NCI-H2196 (cell line): Measurements from ENCODE around the gene CAMTA2.

Experiments used
- DNase-seq: peaks from one replicate; lab custom pipeline; 2025; ENCODE audit not compliant: unreplicated experiment; lab: John Stamatoyannopoulos, UW

Gene CAMTA2

DNA sequence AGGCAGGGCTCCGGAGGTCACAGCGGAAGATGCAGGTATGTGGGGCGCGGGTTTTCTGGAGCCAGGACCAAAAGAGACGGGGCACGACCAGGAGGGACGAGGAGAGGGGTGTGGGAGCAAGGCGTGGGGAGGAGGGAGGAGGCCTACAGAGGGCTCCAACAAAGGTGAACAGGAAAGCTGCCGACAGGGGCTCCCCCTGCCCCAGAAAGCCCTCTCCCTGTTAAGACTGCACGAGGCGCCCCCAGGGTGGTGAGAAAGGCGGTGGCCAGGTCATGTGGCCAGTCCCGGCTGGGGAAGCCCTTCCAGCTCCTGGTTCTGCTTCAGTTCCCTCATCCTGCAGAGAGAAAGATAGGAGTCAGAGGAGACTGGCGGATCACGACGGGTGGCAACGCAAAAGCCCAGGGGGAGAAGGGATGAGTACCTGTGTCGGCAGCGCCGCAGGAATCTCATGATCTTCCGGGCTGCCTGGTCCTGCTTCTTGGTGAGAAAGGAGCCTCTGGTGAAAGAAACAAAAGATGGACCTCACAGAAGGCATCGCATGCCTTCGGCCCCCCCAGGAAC is 18.9 kb downstream of the CAMTA2 start:
- DNase-seq: no peak

DNA sequence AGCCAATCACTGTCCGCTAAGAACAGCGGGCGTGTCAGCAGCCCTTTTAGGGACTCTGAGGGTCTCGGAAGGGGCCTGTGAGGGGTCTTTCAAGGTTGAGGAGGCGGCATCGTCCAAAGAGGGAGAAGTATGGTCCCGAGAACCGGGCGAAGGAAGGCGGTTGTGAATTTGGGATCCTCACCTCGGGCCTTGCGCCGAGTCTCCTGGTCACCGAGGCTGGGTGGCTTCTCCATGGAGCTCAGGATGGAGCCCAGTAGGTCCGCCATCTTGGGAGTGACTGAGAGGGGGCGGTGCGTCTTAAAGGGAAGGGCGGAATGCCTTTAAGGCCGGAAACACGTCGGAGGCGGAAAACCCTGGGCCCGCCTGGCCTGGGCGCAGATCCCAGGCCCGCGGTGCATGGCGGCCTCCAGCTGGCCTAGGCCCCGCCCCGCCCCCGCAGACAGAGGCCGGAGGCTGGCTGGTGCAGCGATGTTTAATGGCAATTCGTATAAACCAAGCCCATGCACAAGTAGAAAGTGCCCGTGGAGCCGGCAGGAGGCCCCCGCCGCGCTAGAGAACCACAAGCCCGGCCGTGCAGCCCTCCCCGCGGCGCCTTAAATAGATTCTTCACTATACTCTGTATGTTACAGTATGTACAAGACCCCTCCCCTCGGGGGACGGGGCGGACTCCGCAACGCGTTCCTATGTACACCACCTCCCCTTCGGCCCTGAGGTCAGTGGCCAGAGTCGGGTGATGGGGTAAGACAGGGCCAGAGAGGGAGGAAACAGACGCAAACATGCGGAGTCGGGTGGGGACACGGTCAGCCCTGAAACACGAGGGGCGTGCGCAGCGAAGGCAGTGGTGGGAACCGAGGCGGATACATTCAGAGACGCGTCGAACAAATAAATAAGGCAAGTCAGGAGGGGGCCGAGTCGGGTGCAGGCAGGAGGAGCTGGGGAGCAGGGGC is 19.7 kb downstream of the CAMTA2 start, which contains the start of gene SPAG7:
Gene SPAG7, minus strand, starts transcription at position 279 of the 947 bp plus-strand sequence. Its CDS starts 13 bp downstream, at position 266.
- peak; percentile 80 for DNase-seq

DNA sequence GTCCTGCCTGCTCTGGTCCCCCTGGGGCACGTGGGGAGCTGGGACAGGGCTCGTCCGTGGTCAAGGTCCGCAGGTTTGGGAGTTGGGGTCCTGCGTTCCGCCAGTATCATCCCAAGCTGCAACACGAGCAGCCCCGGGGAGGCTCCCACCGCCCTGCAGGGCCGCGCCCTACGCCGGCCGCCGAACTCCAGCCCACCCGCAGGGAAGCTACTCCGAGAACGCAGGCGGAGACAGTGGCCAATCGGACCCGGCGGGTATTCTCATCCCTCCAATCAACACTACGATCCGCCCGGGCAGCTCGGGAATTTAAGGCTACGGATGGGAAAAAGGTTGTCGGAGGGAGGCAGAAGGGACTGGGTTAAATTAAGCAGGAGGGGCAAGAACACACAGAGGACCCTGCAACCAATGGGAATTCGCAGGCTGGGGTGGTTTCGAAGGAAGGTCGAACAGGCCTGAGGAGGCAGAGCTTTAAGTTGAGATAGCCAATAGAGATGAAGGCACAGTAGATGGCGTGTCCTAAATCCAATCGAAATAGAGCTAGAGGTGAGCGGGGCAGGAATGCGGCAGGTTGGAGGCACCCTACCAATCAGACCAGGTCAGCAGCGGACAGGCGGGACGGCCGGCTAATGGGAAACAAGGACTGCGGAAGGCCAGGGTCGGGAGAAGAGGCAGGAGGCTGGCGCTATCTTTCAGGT is 20.5 kb downstream of the CAMTA2 start:
- DNase-seq: peak; percentile 81

DNA sequence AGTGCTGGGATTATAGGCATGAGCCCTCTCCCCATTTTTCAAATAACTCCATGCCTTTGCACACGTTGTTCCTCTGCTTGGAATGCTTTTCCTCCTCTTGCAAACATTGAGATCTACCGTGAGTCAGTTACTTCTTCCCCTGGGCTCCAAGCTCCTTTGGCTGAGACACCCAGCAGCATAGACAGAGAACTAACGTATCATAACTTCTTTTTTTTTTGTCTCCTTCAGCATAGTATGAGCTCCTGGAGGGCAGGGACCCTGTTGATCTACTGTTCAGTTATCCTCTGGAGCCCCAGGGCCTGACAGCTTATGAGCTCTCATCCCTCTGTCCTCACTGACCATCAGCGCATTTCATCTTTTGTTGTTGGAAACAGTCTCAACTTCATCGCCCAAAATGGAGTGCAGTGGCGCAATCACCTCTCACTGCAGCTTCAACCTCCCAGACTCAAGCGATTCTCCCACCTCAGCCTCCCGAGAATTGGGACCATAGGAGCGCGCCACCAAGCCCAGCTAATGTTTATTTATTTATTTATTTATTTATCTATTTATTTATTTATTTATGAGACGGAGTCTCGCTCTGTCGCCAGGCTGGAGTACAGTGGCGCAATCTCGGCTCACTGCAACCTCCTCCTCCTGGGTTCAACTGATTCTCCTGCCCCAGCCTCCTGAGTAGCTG is 22.0 kb downstream of the CAMTA2 start:
- DNase-seq: no peak

DNA sequence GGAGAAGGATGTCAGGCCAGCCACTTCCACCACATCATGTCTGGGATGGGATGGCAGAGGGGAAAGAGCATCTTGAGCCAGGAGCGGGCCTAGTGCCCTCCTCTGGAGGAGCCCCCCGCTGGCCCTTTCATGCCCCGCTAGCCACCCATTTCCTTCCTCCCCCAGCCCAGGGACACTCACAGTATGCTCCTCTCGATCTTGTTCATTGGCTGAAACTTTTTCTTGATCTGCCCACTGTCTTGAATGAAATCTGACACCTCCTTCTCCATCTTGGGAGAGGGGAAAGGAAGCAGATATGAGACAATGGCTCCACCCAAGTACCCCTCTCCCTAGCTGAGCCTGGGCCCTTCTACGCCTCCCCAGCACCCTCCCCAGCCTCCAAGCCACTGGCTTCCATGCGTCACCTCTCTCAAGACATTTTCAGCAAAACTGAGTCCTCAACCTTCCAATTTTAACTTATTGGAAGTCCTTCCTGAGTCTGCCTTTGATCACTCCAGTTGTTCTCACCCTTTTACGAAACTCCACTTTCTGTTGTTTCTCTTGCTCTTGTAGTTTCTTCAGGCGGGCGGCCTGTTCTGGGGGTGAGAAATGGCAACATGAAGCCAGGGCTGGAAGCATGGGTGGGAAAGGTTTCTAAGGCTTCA is 27.1 kb downstream of the CAMTA2 start:
- no peak for DNase-seq

DNA sequence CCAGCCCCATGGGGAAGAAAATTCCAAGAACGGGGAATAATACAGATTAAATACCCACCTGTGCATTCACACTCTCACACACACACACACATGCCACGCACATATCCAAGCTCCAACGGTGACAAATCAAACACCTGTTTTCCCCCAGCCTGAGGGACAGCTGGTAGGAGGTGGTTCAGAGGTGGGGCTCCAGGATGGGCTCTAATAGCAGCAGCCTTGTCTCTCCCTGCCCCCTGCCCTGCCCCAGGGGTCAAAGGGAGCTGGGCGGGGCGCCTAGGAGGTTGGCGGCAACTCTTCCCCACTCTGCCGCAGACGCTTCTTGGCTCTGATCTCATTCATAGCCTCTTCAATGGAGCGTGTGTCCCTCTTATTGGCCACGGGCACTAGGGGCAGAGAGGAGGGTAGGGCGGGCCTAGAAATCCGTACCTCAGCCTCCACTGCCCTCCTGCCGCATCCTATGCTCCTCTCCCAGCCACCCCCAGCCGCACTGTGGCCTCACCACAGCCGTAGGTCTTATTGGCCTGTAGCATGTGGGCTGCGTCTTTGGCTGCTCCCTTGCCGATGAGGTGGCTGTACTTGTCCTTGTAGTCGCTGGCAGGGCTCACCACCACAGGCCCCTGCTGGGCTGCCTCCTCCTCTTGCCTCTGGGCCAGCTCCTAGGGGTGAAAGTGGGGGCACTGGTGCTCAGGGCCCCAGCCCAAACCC is 28.1 kb downstream of the CAMTA2 start:
- DNase-seq: no peak

DNA sequence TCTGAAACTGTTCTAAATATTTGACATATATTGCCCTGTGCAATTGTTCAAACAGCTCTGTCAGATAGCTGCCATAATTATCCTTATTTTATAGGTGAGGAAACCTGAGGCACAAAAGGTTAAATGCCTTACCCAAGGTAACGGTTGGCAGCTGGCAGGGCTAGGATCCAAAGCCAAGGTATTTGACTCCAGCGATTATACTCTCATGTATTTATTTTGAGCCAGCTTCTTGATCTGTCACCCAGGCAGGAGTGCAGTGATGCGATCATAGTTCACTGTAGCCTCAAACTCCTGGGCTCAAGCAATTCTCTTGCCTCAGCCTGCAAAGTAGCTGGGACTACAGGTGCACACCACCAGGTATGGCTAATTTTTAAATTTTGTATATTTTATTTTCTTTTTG is 29.4 kb downstream of the CAMTA2 start:
- DNase-seq: peak; percentile 4

DNA sequence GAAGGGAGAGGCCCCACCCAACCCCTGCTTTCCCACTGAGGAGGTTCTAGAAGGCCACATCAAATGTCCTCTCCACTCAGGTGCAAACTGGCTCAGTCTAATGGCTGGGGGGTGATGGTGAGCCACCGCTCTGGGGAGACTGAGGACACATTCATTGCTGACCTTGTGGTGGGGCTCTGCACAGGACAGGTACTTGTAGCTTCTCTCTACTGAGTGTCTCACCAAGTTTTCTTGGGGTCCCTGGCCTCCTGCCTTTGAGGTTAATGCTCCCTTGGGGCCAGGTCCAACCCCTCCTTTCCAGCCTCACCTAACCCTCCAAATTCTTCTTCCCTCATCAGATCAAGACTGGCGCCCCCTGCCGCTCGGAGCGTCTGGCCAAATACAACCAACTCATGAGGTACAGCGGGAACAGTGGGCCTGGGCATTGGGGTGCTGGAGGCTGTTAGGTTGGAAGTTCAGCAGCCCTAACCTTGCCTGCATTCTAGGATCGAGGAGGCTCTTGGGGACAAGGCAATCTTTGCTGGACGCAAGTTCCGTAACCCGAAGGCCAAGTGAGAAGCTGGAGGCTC is 30.9 kb downstream of the CAMTA2 start:
- no peak for DNase-seq

DNA sequence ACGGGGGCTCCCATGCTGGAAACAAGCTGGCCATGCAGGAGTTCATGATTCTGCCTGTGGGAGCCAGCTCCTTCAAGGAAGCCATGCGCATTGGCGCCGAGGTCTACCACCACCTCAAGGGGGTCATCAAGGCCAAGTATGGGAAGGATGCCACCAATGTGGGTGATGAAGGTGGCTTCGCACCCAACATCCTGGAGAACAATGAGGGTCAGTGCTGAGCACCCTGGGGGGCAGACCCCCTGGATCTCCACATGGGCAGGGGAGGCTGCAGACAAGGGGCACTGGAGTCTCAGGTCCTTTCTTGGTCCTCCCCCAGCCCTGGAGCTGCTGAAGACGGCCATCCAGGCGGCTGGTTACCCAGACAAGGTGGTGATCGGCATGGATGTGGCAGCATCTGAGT is 32.4 kb downstream of the CAMTA2 start:
- DNase-seq: no peak

DNA sequence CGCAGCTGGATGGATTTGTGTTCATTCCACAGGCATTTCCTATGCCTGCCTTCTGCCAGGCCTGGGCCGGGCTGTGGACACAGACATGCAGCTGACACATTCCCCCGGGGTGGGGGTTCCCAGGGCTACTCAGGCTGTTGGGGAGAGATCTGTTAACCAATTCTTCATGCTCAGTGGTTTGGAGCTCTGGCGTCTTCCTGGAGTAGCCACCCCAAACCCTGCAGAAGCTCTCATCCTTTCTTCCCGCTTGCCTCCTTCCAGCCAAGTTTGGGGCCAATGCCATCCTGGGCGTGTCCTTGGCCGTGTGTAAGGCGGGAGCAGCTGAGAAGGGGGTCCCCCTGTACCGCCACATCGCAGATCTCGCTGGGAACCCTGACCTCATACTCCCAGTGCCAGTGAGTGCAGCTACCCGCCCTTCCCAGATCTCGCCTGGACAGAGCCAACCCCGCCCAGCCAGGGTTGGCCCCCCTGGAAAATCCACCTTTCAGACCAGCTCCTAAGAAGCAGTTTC is 34.0 kb downstream of the CAMTA2 start:
- no peak for DNase-seq

DNA sequence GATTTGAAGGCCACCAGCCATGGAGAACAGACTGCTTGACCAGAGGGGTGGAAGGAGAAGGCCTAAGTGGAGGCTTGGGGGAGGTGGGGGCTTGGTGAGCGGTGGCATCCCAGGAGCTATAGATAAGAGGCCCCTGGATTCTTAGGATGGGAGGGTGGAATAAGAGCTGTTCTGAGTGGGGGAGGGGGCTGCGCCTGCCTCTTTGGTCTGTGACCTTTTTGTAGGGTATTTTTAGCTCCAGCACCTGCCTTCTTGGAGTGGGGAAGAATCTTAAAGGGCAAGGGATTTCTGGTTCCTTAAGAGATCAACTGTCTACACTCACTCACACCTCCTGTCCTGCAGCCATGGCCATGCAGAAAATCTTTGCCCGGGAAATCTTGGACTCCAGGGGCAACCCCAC is 36.0 kb downstream of the CAMTA2 start:
- no peak for DNase-seq

DNA sequence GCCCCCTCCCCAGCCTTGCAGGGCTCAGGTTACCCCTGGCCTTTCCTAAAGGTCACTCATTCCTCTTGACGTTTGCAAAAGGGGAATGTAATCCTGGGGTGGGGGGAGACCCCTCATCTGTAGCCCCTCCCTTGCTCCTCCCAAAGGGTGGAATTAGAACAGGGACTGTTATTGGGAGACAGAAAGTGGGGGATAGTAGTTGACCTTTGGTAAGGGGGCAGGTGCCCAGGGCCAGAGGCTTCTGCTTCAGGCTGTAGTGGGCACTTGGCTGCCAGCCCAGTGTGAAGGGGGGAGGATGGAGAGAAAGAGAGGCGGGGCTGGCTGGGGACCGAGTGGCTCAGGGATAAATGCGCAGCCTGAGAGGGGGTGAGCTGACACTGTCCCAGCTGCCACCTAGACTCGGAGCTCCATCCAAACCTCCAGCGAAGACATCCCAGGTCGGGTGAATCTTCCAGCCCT is 36.7 kb downstream of the CAMTA2 start, which contains the start of gene ENO3:
Gene ENO3, plus strand, starts transcription at position 374 of the 459 bp plus-strand sequence. CDS start 711 bp downstream, outside the sequence.
- peak; percentile 10 for DNase-seq

DNA sequence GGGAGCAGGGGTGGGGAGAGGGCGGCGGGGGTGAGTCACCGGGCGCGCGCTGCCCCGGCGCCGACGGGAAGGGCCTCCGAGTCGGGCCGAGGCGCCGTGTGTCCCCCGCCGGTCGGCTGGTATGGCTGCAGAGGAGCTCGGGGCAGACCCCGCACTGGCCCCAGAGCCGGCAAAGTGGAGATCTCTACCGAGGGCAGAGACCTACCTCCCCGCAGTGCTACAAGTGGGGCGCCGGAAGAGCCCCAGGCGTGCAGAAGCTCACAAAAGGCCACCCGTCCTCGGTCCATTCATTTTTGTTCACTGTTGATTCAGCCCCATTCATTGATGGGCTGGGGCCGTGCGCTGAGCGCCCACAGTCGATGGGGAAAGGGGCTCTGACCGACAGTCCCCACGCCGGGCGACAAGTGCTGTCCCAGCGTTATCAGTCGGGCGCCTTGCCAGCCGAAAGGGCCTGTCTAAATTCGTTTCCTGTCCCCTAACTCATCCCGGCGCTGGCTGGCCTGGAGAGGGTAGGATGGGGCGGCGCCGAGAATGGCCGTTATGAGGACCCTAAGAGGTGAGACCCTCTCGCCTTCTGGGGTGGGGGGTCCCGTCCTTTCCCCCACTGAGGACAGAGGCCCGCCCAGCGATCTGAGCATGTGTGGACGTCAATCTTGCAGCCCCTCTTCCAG is 37.3 kb downstream of the CAMTA2 start:
- no peak for DNase-seq

DNA sequence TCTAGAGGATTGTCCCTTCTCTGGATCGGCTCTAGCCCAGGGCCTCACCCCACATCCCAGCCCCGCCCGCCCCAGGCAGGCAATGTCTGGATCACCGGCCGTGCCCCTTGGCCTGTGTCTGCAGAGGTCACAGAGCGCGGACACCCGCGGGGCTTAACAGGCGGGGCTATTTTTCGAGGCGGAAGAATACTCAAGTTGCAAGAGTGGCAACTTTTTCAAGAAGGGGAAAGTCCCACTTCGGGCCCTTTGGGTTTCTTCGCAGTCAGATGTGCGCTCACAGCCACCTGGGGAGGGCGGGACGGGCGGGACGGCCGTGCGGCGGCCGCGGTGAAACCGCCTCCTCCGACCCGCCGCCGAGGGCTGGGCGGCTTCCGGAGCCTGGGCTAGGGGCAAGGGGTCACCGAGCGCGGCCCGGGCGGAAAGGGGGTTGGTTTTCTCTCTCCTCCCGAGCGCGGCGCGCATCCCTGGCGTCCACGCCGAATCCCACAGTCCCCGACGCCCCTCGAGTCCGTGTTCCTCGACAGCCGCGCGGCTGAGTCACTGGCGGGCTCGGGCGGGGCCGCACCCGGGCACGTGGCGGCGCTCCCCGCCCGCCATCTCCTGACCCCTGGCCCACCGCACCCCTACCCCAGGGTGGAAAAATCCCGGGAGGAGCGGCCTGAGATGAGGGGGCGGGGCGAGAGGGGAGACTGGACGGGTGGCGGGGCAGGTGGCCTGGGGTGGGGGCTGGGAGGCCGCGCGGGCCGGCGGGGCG is 38.0 kb downstream of the CAMTA2 start:
- DNase-seq: peak; percentile 54

DNA sequence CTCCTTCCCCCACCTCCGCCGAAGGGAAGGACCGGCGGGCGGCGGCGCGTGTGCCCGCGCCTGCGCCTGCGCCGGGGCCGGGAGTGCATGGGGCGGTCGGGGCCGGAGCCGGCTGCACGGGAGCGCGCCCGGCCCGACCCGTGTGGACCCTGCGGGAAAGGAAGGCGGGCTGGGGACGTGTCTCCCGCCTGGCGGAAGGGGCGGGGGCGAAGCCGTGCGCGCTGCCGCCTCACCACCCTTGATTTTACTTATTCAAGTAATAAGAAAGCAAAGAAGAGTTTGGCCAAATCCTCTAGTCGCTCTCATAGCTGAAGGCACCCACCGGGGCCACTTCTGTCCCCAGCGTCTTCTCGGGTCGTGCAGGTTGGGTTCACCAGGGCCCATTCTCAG is 38.5 kb downstream of the CAMTA2 start:
- DNase-seq: peak; percentile 76

DNA sequence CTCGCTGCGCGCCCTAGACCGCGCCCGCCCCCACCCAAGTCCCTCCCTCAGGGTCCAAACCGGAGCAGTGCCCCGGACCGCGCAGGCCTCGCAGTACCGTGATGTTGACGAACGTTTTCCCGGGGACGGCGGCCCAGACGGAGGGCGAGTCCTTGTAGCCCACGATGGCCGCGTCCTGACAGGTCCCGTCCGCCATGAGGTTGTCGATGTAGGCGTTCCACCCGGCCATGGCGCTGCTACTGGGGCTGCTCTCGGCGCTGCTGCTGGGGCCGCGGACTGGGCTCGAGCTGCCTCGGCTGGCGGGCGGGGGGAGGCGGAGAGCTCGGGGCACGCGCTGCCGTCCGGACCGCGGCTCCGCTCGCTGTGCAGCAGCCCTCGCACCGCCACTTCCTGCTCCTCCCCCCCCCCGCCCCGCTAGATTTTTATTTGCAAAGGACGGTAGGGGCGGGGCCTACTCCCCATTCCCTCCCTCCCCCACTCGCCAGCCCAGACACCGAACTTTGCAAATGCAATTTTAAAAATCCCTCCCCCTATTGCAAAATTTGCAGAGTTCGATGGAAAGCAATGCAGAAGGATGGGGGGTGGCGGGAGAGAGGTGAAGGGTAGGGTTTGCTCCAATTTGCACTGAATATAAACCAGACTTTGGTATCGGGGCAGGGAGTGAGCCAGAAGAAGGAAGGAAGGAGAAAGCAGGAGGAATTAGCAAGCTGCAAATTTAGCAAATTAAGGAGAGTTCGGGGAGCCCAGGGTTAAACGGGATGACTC is 39.1 kb downstream of the CAMTA2 start, which contains the start of gene PFN1:
Gene PFN1, minus strand, starts transcription at position 365 of the 765 bp plus-strand sequence. Its CDS starts 136 bp downstream, at position 229.
- DNase-seq: peak; percentile 56
